DMS153 (cell line): ENCODE results near the gene CTNNBIP1.
"Not testable (repeated sequence)": the region's sequence is repeated elsewhere in the genome, so short reads cannot be mapped to it uniquely, and the experiment has no call there.

Experiments
- DNase-seq: peaks from one replicate; lab custom pipeline; 2025; lab: John Stamatoyannopoulos, UW

Gene CTNNBIP1

DNA sequence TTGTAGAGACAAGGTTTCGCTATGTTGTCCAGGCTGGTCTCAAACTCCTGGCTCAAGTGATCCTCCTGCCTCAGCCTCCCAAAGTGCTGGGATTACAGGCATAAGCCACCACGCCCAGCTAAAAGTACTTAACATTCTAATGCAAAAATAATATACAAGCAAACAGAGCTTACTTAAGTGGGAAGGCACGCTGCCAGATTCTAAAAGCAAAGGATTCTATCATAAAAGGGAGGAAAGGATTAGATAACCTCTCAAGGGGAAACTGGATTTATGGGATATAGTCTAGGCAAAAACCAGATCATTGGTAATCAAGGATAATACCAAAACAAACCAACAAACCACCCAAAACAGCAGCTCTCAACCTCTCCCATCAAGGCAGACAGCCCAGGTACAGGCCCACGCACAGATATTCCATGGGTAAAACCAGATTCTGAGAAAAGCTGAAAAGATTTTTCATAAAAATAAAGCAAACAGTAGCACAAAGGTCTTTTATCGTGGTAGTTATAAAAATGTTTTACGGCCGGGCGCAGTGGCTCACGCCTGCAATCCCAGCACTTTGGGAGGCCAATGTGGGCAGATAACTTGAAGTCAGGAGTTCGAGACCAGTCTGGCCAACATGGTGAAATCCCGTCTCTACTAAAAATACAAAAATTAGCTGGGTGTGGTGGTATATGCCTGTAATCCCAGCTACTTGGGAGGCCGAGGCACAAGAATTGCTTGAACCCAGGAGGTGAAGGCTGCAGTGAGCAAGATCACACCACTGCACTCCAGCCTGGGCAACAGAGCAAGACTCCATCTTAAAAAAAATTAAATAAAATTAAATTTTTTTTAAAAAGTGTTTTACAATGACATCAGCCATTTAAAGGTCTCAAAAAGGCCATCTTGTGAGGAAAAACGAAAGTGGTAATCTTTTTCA is 106.8 kb downstream of the CTNNBIP1 start:
- DNase-seq: not testable (repeated sequence)

DNA sequence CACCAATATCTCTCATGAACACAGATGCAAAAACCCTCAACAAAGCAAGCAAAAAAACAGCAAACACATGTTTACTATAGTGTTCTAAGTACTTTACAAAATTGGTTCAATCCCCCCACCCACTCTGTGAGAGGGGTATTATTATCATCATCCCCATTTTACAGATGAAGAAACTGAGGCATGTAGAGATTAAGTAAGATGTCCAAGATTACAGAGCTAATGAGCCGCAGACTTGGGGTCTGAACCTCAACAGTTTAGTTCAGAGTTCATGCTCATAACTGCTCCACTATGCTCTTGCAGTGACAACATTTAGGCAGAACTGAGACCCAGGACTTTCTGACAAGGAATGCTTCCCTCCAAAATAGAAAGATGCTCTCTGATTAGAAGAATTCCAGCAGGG is 108.2 kb downstream of the CTNNBIP1 start:
- DNase-seq: no peak
